ENCODE results near the gene ASTN2. TPM values are rescaled to one million over a fixed set of nuclear protein-coding genes. Genes with fewer than 3 reads are reported as not detected.

The ASTN2 gene
- total RNA-seq, 1 experiment from 2014 or later, result 4.8 TPM

DNA sequence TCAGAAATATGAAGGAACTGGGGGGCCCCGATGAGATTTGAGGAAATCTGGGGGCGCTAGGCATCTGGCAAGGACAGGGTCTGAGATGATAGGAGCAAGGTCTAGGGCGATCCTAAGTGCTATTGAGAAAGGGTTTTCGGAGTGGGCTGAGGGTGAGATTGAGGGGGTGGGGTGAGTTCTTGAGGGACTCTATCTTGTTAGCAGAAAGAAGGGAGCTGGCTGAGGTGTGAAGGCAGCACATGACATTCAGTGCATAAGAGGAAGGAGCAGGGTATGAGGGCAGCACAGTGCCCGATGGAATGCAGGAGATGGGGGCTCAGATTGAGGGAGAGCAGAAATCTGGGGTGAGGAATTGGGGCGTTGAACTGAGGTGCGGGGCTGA lies 727.1 kb downstream of the ASTN2 start:
- intact Hi-C loops (cut with micrococcal nuclease), result no loop called here

More for the DNA sequence above, 727.1 kb downstream of the ASTN2 start:
- Histone ChIP-seq H3K79me2 (ENCODE audit: insufficient read depth, low read length) (peaks cover 53% of the 10 kb centered on the region), H4K20me1 (ENCODE audit: insufficient read depth) (0 out of 2 replicates have a peak, but pooled peaks cover 4% of the 10 kb centered on the region), H3K27ac (ENCODE audit: low read depth, low read length) (peak overlapping the region; percentile 27; the same call in 1 of the 2 replicates), H3K27me3 (ENCODE audit: insufficient read depth, low read length) (no peaks in the 10 kb centered on the region), H3K9ac (ENCODE audit: low read length) (peak overlapping the region; percentile 77), H3K4me2 (ENCODE audit: low read length) (peak overlapping the region; percentile 97), H3K9me3 (ENCODE audit: control insufficient read depth in 1 of 2, insufficient read depth in 1 of 2, low read depth in 1 of 2, low read length in 2 of 2) (no peaks in the 10 kb centered on the region), H3K9me2 (ENCODE audit: insufficient read depth) (no peaks in the 10 kb centered on the region), H3K4me1 (ENCODE audit: control insufficient read depth in 1 of 2, insufficient read depth in 2 of 2, low read length in 2 of 2) (peaks cover 0 to 20% of the 10 kb centered on the region in 2 experiments; a peak in 2 of 4 replicates), H2AFZ (ENCODE audit: low read depth, low read length, poor library complexity, severe bottlenecking) (no peak overlapping the region), H3K4me3 (replicated peaks in 1 of 2; ENCODE audit: low read depth in 1 of 2, low read length in 2 of 2) (peak overlapping the region; percentile 76 to 77), H3K36me3 (ENCODE audit: control insufficient read depth in 1 of 2, insufficient read depth in 2 of 2, low read length in 2 of 2) (no peaks in the 10 kb centered on the region)
- BruUV-seq (replicated peaks), result no TSS peak
- TF ChIP-seq, protein P1, sequence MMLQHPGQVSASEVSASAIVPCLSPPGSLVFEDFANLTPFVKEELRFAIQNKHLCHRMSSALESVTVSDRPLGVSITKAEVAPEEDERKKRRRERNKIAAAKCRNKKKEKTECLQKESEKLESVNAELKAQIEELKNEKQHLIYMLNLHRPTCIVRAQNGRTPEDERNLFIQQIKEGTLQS (IDR thresholded peaks at IDR 0.05), result no peak
- TF ChIP-seq YY1 (IDR thresholded peaks at IDR 0.05; ENCODE audit: extremely low read depth, insufficient replicate concordance, low read depth, low read length), result no peak
- no peak for TF ChIP-seq CBX3 (IDR thresholded peaks at IDR 0.05; ENCODE audit: low read depth)
- no peak for TF ChIP-seq MAX (IDR thresholded peaks at IDR 0.05)
- TF ChIP-seq FOSL1 (IDR thresholded peaks at IDR 0.05; ENCODE audit: low read depth), result no peak
- no peak for TF ChIP-seq EZH2 (IDR thresholded peaks at IDR 0.05)
- TF ChIP-seq ZFX (IDR thresholded peaks at IDR 0.05), result no peak
- no peak for TF ChIP-seq CEBPB (IDR thresholded peaks at IDR 0.05; ENCODE audit: low read depth)
- TF ChIP-seq REST (IDR thresholded peaks at IDR 0.05; ENCODE audit: low read depth), result no peak
- TF ChIP-seq ZNF274 (IDR thresholded peaks at IDR 0.05; ENCODE audit: low read depth, low read length), result no peak
- TF ChIP-seq ELF1 (IDR thresholded peaks at IDR 0.05; ENCODE audit: borderline replicate concordance, low read depth), result no peak
- no peak for TF ChIP-seq EGR1 (IDR thresholded peaks at IDR 0.05; ENCODE audit: low read depth)
- TF ChIP-seq JUND (IDR thresholded peaks at IDR 0.05), result no peak
- no peak for DNase-seq (ENCODE audit: low read depth, low spot score)
- RAD21 ChIA-PET (ENCODE audit: low non-redundant PET in 1 of 2, low total read pairs in 2 of 2, uncharacterized antibody in 2 of 2, unreplicated experiment in 2 of 2), result no interaction called here
- peak; percentile 12 for ATAC-seq
- POLR2A ChIA-PET, result no interaction called here
- CTCF ChIA-PET, result interaction anchor here (0.5 kb wide), 1 partner anchor 139 kb away, joined by 3 read pairs; no protein-coding TSS in a partner anchor
